SK-N-SH treated with all-trans-retinoic acid at 6 μM for 48 hours (cell line): ENCODE data around the gene GABARAP.
A peak's percentile ranks its signal among the peaks of the same experiment; 100 is the strongest.

ENCODE experiments used
- ATAC-seq: fragments of 200-7000 bp; cut with Tn5 transposase; 3 replicates; pipeline ENCODE4 v1.9.1; 2020; ENCODE audit warnings: mild to moderate bottlenecking, moderate library complexity
- ARNTL ChIP-seq: fragments of 450-650 bp; formaldehyde crosslinking; IDR thresholded peaks from 2 replicates; pipeline ENCODE4 v1.5.0; 2020; ENCODE audit warnings: low read depth, mild to moderate bottlenecking, moderate library complexity, borderline replicate concordance
- BACH2 ChIP-seq: fragments of 250-450 bp; sonication (Bioruptor Pico); IDR thresholded peaks from 2 replicates; pipeline ENCODE4 v1.9.0; 2021; ENCODE audit warnings: mild to moderate bottlenecking, borderline replicate concordance
- CREB5 ChIP-seq: fragments of 250-450 bp; sonication (Bioruptor Pico); IDR thresholded peaks from 2 replicates; pipeline ENCODE4 v1.5.1; 2020; ENCODE audit warnings: low read depth, mild to moderate bottlenecking, moderate library complexity
- CSDC2 ChIP-seq: fragments of 250-450 bp; sonication (Bioruptor Pico); IDR thresholded peaks from 2 replicates; pipeline ENCODE4 v1.5.0; 2020; ENCODE audit warnings: mild to moderate bottlenecking, moderate library complexity
- CSRNP3 ChIP-seq: fragments of 250-450 bp; sonication (Bioruptor Pico); IDR thresholded peaks from 2 replicates; pipeline ENCODE4 v1.5.1; 2021; ENCODE audit warnings: mild to moderate bottlenecking, moderate library complexity
- ESRRG ChIP-seq: fragments of 250-450 bp; sonication (Bioruptor Pico); IDR thresholded peaks from 2 replicates; pipeline ENCODE4 v1.6.1; 2021; ENCODE audit warnings: mild to moderate bottlenecking
- GLIS3 ChIP-seq: fragments of 250-450 bp; sonication (Bioruptor Pico); IDR thresholded peaks from 2 replicates; pipeline ENCODE4 v1.5.0; 2020; ENCODE audit warnings: mild to moderate bottlenecking, moderate library complexity
- ISL1 ChIP-seq: fragments of 250-450 bp; sonication (Bioruptor Pico); IDR thresholded peaks from 2 replicates; pipeline ENCODE4 v2.1.2; 2022; ENCODE audit warnings: mild to moderate bottlenecking, moderate library complexity
- PATZ1 ChIP-seq: fragments of 250-450 bp; sonication (Bioruptor Pico); IDR thresholded peaks from 2 replicates; pipeline ENCODE4 v1.8.0; 2020; ENCODE audit warnings: mild to moderate bottlenecking, moderate library complexity, borderline replicate concordance
- POU6F1 ChIP-seq: fragments of 250-450 bp; sonication (Bioruptor Pico); IDR thresholded peaks from 2 replicates; pipeline ENCODE4 v1.8.0; 2021; ENCODE audit warnings: low read depth, mild to moderate bottlenecking, moderate library complexity, borderline replicate concordance
- PPARA ChIP-seq: fragments of 250-450 bp; sonication (Bioruptor Pico); IDR thresholded peaks from 2 replicates; pipeline ENCODE4 v1.5.0; 2020; ENCODE audit warnings: mild to moderate bottlenecking, borderline replicate concordance
- RARB ChIP-seq: fragments of 250-450 bp; sonication (Bioruptor Pico); IDR thresholded peaks from 2 replicates; pipeline ENCODE4 v1.8.0; 2021; ENCODE audit warnings: mild to moderate bottlenecking, moderate library complexity
- SNAI2 ChIP-seq: fragments of 250-450 bp; sonication (Bioruptor Pico); IDR thresholded peaks from 2 replicates; pipeline ENCODE4 v1.5.0; 2020; ENCODE audit warnings: mild to moderate bottlenecking, moderate library complexity
- TCF4 ChIP-seq: fragments of 250-450 bp; sonication (Bioruptor Pico); IDR thresholded peaks from 2 replicates; pipeline ENCODE4 v1.8.0; 2021; ENCODE audit warnings: mild to moderate bottlenecking, moderate library complexity, borderline replicate concordance
- TOX ChIP-seq: fragments of 250-450 bp; sonication (Bioruptor Pico); IDR thresholded peaks from 2 replicates; pipeline ENCODE4 v1.8.0; 2021; ENCODE audit warnings: mild to moderate bottlenecking, moderate library complexity, borderline replicate concordance
- TSHZ2 ChIP-seq: fragments of 250-450 bp; sonication (Bioruptor Pico); IDR thresholded peaks from 2 replicates; pipeline ENCODE4 v1.5.0; 2020; ENCODE audit warnings: mild to moderate bottlenecking, moderate library complexity
- ZC3H10 ChIP-seq: fragments of 250-450 bp; sonication (Bioruptor Pico); IDR thresholded peaks from 2 replicates; pipeline ENCODE4 v1.5.1; 2021; ENCODE audit warnings: mild to moderate bottlenecking, moderate library complexity
- ZFP3 ChIP-seq: fragments of 250-450 bp; sonication (Bioruptor Pico); IDR thresholded peaks from 2 replicates; pipeline ENCODE4 v1.5.0; 2020; ENCODE audit warnings: mild to moderate bottlenecking, moderate library complexity
- ZFP30 ChIP-seq: fragments of 450-650 bp; formaldehyde crosslinking; IDR thresholded peaks from 2 replicates; pipeline ENCODE4 v1.5.0; 2022; ENCODE audit warnings: mild to moderate bottlenecking, moderate library complexity
- ZNF70 ChIP-seq: fragments of 450-650 bp; formaldehyde crosslinking; IDR thresholded peaks from 2 replicates; pipeline ENCODE4 v1.5.0; 2020; ENCODE audit warnings: mild to moderate bottlenecking, moderate library complexity
- ZNF8 ChIP-seq: fragments of 450-650 bp; formaldehyde crosslinking; IDR thresholded peaks from 2 replicates; pipeline ENCODE4 v1.5.0; 2020; ENCODE audit warnings: mild to moderate bottlenecking, moderate library complexity

Gene GABARAP

GRCh38 chr17:7192271-7192937, 49.8 kb downstream of the GABARAP start (continued):
- TF ChIP-seq PATZ1, result no peak
- no peak for TF ChIP-seq ISL1 (CRISPR knock-in tag)
- TF ChIP-seq CREB5 (CRISPR knock-in tag), result no peak
- TF ChIP-seq SNAI2 (CRISPR knock-in tag), result no peak
- TF ChIP-seq RARB (CRISPR knock-in tag), result no peak
- TF ChIP-seq, all 23 proteins: peak for 0

GRCh38 chr17:7191571-7192270, 50.5 kb downstream of the GABARAP start:
- TF ChIP-seq ISL1 (CRISPR knock-in tag) (no peak), ZNF8 (no peak), BACH2 (CRISPR knock-in tag) (no peak), TOX (CRISPR knock-in tag) (no peak), ARNTL (CRISPR knock-in tag) (no peak), GLIS3 (CRISPR knock-in tag) (no peak), PPARA (CRISPR knock-in tag) (no peak), CSDC2 (CRISPR knock-in tag) (no peak), ZFP30 (CRISPR knock-in tag) (no peak), ESRRG (CRISPR knock-in tag) (no peak), TCF4 (CRISPR knock-in tag) (no peak), ZFP3 (CRISPR knock-in tag) (no peak), PATZ1 (no peak), TSHZ2 (CRISPR knock-in tag) (no peak), SNAI2 (CRISPR knock-in tag) (no peak), CSRNP3 (no peak), CREB5 (CRISPR knock-in tag) (no peak), ZNF70 (CRISPR knock-in tag) (no peak), ZC3H10 (CRISPR knock-in tag) (no peak), POU6F1 (CRISPR knock-in tag) (no peak)
- peak; percentile 92 for ATAC-seq
